Measurements from ENCODE around the gene PURA.

GRCh38 chr5:140159014-140159927 is 45.4 kb downstream of the PURA start:
- no peak for TF ChIP-seq ZNF678 (CRISPR knock-in tag; IDR thresholded peaks at IDR 0.05)
- no peak for TF ChIP-seq CTCF (CRISPR knock-in tag; IDR thresholded peaks at IDR 0.05)
- TF ChIP-seq TP53 (CRISPR knock-in tag; conservative IDR thresholded peaks at IDR 0.05) = no peak
- no peak for TF ChIP-seq FOXO4 (CRISPR knock-in tag; conservative IDR thresholded peaks at IDR 0.05)
- TF ChIP-seq SP1 (IDR thresholded peaks at IDR 0.05) = no peak
- no peak for TF ChIP-seq SP1 (CRISPR knock-in tag; IDR thresholded peaks at IDR 0.05)
